OCI-LY1 (cell line): Measurements from ENCODE around the gene YJU2.

Experiments
- H2AFZ ChIP-seq: fragments of 200-600 bp; sonication (generic), shearing (Covaris generic); 2 replicates; pipeline ENCODE4 v1.6.0; 2014; ENCODE audit warnings: antibody characterized with exemption, mild to moderate bottlenecking, low read length
- H3F3A ChIP-seq: fragments of 200-600 bp; sonication (generic), shearing (Covaris generic); 2 replicates; pipeline ENCODE4 v1.6.0; 2014; ENCODE audit warnings: mild to moderate bottlenecking, antibody characterized with exemption, low read length, moderate library complexity; ENCODE audit not compliant: insufficient read depth
- H3K27ac ChIP-seq: fragments of 200-600 bp; sonication (generic); 2 replicates; pipeline ENCODE4 v1.5.1; 2014; ENCODE audit warnings: low read length, mixed run types, mild to moderate bottlenecking, low read depth; ENCODE audit not compliant: poor library complexity, severe bottlenecking
- H3K27me3 ChIP-seq: fragments of 200-600 bp; sonication (generic); 2 replicates; pipeline ENCODE4 v1.6.0; 2014; ENCODE audit warnings: antibody characterized with exemption, mild to moderate bottlenecking, low read length, moderate library complexity; ENCODE audit not compliant: insufficient read depth
- H3K36me3 ChIP-seq: fragments of 200-600 bp; sonication (generic); 2 replicates; pipeline ENCODE4 v1.6.1; 2014; ENCODE audit warnings: mild to moderate bottlenecking, antibody characterized with exemption, low read length, moderate library complexity, mixed read lengths; ENCODE audit not compliant: insufficient read depth
- H3K4me1 ChIP-seq: fragments of 200-600 bp; sonication (generic); 2 replicates; pipeline ENCODE4 v1.5.1; 2014; ENCODE audit warnings: mild to moderate bottlenecking, low read length, moderate library complexity; ENCODE audit not compliant: insufficient read depth, severe bottlenecking
- H3K4me2 ChIP-seq: fragments of 200-600 bp; sonication (generic), shearing (Covaris generic); 2 replicates; pipeline ENCODE4 v1.6.1; 2014; ENCODE audit warnings: low read length
- H3K4me3 ChIP-seq: fragments of 200-600 bp; sonication (generic); 2 replicates; pipeline ENCODE4 v1.5.1; 2014; ENCODE audit warnings: low read length, low read depth, mild to moderate bottlenecking, mixed read lengths; ENCODE audit not compliant: poor library complexity, severe bottlenecking
- H3K79me2 ChIP-seq: fragments of 200-600 bp; shearing (Covaris generic); 2 replicates; pipeline ENCODE4 v1.6.1; 2016; ENCODE audit warnings: mixed run types, low read length, mixed read lengths; ENCODE audit not compliant: insufficient read depth
- H3K9ac ChIP-seq: fragments of 200-600 bp; sonication (generic), shearing (Covaris generic); 2 replicates; pipeline ENCODE4 v1.6.1; 2014; ENCODE audit warnings: mild to moderate bottlenecking, low read length, mixed read lengths
- H3K9me2 ChIP-seq: fragments of 200-600 bp; sonication (generic), shearing (Covaris generic); 2 replicates; pipeline ENCODE4 v1.6.1; 2014; ENCODE audit warnings: low read depth, mild to moderate bottlenecking, low read length, mixed read lengths
- H3K9me3 ChIP-seq: fragments of 200-600 bp; shearing (Covaris generic); 2 replicates; pipeline ENCODE4 v1.6.1; 2014; ENCODE audit warnings: low read length, mixed read lengths
- H4K20me1 ChIP-seq: fragments of 200-600 bp; sonication (generic), shearing (Covaris generic); 2 replicates; pipeline ENCODE4 v1.6.0; 2016; ENCODE audit warnings: mild to moderate bottlenecking, low read length; ENCODE audit not compliant: insufficient read depth
- EZH2 ChIP-seq: fragments of 200-600 bp; sonication (generic), shearing (Covaris generic); IDR thresholded peaks from 2 replicates; pipeline ENCODE4 v1.8.0; 2017; ENCODE audit warnings: borderline replicate concordance, mixed run types, mild to moderate bottlenecking, antibody characterized with exemption, low read length, moderate library complexity, mixed read lengths
- TF ChIP-seq, protein P1 (sequence below): fragments of 200-600 bp; sonication (generic), shearing (Covaris generic); IDR thresholded peaks from 2 replicates; pipeline ENCODE4 v1.5.1; 2017; ENCODE audit warnings: mild to moderate bottlenecking, antibody characterized with exemption, low read length, moderate library complexity, mixed read lengths

YJU2 gene

DNA sequence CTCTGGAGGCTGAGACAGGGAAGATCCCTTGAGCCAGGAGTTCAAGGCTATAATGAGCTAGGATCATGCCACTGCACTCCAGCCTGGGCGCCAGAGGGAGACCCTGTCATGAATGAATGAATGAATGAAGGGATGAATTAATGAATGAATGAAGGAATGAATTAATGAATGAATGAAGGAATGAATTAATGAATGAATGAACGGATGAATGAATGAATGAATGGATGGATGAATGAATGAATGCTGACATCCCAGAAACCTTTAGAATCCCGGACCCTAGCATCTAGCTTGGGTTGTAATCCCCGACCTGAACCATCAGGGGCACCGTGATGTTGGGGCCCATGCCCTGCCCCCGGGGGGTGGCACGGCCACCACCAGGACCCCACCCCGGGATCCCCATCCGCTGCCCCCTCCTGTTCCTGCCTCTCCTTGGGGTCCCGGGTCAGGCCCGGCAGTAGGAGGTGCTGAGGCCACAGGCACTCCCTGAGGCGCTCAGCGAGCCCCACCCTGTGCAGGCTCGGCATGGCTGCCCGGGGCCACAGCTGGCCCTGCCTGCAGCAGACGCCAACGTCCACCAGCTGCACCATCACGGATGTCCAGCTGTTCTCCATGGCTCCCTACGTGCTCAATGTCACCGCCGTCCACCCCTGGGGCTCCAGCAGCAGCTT, 14.1 kb upstream of the YJU2 start:
- H3K4me1 ChIP-seq: no peaks in the 10 kb centered on the region
- no peak overlapping the region for H2AFZ ChIP-seq
- no peaks in the 10 kb centered on the region for H4K20me1 ChIP-seq
- no peak for TF ChIP-seq EZH2
- TF ChIP-seq, protein P1, sequence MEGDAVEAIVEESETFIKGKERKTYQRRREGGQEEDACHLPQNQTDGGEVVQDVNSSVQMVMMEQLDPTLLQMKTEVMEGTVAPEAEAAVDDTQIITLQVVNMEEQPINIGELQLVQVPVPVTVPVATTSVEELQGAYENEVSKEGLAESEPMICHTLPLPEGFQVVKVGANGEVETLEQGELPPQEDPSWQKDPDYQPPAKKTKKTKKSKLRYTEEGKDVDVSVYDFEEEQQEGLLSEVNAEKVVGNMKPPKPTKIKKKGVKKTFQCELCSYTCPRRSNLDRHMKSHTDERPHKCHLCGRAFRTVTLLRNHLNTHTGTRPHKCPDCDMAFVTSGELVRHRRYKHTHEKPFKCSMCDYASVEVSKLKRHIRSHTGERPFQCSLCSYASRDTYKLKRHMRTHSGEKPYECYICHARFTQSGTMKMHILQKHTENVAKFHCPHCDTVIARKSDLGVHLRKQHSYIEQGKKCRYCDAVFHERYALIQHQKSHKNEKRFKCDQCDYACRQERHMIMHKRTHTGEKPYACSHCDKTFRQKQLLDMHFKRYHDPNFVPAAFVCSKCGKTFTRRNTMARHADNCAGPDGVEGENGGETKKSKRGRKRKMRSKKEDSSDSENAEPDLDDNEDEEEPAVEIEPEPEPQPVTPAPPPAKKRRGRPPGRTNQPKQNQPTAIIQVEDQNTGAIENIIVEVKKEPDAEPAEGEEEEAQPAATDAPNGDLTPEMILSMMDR: no peak
- H3K4me2 ChIP-seq: no peak overlapping the region
- H3K36me3 ChIP-seq: no peaks in the 10 kb centered on the region
- H3F3A ChIP-seq: no peaks in the 10 kb centered on the region
- H3K9me3 ChIP-seq: no peaks in the 10 kb centered on the region
- H3K79me2 ChIP-seq: no peaks in the 10 kb centered on the region
- no peak overlapping the region for H3K27ac ChIP-seq
- H3K27me3 ChIP-seq: no peaks in the 10 kb centered on the region
- H3K9me2 ChIP-seq: no peaks in the 10 kb centered on the region
- no peak overlapping the region for H3K9ac ChIP-seq
- no peak overlapping the region for H3K4me3 ChIP-seq

DNA sequence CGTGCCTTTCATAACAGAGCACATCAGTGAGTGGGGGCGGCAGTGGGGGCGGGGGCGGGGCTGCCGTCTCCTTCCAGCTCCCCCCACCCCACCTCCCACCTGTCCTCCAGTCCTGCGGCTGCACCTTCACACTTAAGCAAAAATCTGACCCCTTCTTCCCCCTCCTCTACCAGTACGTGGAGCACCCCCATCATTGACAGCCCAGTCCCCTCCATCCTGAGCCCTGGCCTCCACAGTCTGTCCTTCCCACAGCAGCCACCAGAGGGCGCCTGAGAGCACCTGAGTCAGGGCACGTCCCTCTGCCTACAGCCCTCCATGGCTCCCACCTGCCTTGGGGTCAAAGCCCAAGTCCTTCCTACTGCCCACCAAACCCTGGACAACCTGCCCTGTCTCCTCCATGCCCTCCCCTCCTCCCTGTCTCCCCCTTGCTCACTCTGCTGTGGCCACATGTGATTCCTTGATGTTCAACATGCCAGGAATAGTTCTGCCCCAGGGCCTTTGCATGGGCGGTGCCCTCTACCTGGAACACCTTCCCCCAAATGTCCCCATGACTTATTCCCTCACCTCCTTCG, 13.5 kb upstream of the YJU2 start:
- Histone ChIP-seq H3K4me1 (no peaks in the 10 kb centered on the region), H2AFZ (no peak overlapping the region), H3K4me2 (no peak overlapping the region), H3K9me3 (no peaks in the 10 kb centered on the region), H3K27me3 (no peaks in the 10 kb centered on the region), H3K9ac (no peak overlapping the region), H3K79me2 (no peaks in the 10 kb centered on the region), H3K27ac (no peak overlapping the region), H4K20me1 (no peaks in the 10 kb centered on the region), H3K36me3 (no peaks in the 10 kb centered on the region), H3K4me3 (no peak overlapping the region), H3F3A (no peaks in the 10 kb centered on the region), H3K9me2 (no peaks in the 10 kb centered on the region)
- TF ChIP-seq, protein P1: peak; percentile 78
- TF ChIP-seq EZH2: no peak

DNA sequence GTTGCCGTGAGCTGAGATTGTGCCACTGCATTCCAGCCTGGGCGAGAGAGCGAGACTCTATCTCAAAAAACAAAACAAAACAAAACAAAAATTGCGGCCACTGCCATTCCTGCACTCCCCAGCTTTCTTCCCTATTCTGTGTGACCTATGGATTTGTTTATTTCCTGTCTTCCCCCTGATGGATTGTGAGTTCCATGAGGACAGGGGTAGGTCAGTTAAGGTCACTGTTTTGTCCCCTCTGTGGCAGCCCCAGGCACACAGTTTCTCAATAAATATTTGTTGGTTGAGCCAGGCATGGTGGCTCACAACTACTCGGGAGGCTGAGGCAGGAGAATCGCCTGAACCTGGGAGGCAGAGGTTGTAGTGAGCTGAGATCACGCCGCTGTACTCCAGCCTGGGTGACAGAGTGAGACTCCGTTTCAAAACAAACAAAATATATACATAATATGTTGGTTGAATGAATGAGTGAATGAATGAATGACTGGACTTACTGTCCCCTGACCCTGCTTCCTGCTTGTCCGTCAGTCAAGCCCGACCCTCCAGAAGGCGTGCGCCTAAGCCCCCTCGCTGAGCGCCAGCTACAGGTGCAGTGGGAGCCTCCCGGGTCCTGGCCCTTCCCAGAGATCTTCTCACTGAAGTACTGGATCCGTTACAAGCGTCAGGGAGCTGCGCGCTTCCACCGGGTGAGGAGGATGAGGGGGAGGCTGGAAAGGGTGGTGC, 12.6 kb upstream of the YJU2 start:
- H3K27ac ChIP-seq: no peak overlapping the region
- no peak overlapping the region for H2AFZ ChIP-seq
- H3K27me3 ChIP-seq: no peaks in the 10 kb centered on the region
- H3K79me2 ChIP-seq: no peaks in the 10 kb centered on the region
- no peak overlapping the region for H3K4me3 ChIP-seq
- H3K9me3 ChIP-seq: no peaks in the 10 kb centered on the region
- no peaks in the 10 kb centered on the region for H3F3A ChIP-seq
- no peaks in the 10 kb centered on the region for H3K9me2 ChIP-seq
- H3K4me2 ChIP-seq: no peak overlapping the region
- H3K4me1 ChIP-seq: no peaks in the 10 kb centered on the region
- H3K9ac ChIP-seq: no peak overlapping the region
- H4K20me1 ChIP-seq: no peaks in the 10 kb centered on the region
- H3K36me3 ChIP-seq: no peaks in the 10 kb centered on the region
- no peak for TF ChIP-seq EZH2
- TF ChIP-seq, protein P1: no peak
